OCI-LY3 (cell line): ENCODE results near the gene RNF11.

ENCODE experiments used
- CTCF ChIP-seq: fragments of 200-600, 300-600 bp; sonication (generic); IDR thresholded peaks from 2 replicates; pipeline ENCODE4 v1.5.1; 2014; ENCODE audit warnings: antibody characterized with exemption, low read length, low read depth
- EZH2phosphoT487 ChIP-seq: fragments of 200-600 bp; shearing (Covaris generic); IDR thresholded peaks from 2 replicates; pipeline ENCODE4 v1.6.1; 2018; ENCODE audit warnings: antibody characterized with exemption, mixed run types, low read depth

DNA sequence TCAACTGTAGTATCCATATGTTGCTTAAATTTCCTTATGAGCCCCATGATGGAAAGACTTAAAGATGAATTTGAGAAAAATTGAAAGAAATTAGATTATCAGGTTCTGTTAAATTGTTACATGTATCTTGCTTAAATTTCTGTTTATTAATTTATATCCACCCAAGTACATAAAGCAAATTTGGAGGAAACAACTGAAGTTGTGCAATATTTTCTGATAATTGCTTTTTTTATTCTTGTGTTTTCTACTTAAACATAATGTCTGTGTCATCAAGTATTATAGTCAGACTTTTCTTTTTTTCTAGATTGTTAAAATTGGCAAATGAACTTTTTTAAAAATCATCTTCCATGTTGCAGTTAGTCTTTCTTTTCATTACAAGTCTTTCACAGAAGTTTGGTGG is 36.8 kb downstream of the RNF11 start:
- no peak for TF ChIP-seq CTCF
- TF ChIP-seq EZH2phosphoT487, result no peak
